ENCODE results near the gene ZG16B.

DNA sequence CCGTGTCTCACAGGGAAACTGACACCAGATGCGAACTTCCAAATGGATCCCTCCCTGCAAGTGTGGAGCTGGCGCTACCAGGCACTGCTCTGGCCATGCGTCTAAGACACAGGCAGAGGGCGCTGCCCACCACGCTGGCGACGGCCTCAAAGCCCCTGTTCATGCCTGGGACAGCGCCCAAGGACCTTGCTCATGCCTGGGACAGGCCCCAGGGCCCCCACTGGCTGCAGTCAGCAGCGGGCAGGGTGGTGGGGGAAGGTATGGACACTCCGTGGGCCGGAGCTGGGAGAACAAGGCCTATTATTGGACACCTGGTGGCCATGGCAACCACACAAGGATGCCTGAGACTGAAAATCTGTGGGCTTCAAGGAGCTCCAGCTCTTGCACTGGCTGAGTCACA, 8.8 kb downstream of the ZG16B start:
- TF ChIP-seq POLR2A (IDR thresholded peaks at IDR 0.05) (no peak), CTCF (IDR thresholded peaks at IDR 0.05) (peak; percentile 77 to 95 (median 90))
